ENCODE results near the gene EXD3.

- no peak for TF ChIP-seq ELF4 (CRISPR knock-in tag; IDR thresholded peaks at IDR 0.05; ENCODE audit: borderline replicate concordance)
- no peak for TF ChIP-seq CENPBD1 (CRISPR knock-in tag; IDR thresholded peaks at IDR 0.05; ENCODE audit: borderline replicate concordance, low read depth)
- TF ChIP-seq TCF7L2 (IDR thresholded peaks at IDR 0.05; ENCODE audit: low read depth, low read length) = no peak
- no peak for TF ChIP-seq POLR2A (IDR thresholded peaks at IDR 0.05; ENCODE audit: insufficient read depth in 1 of 2, low read depth in 2 of 2, low read length in 2 of 2)
Measured at GRCh38 chr9:137349471-137350033, 73.4 kb downstream of the EXD3 start.
